Measurements from ENCODE around the gene B3GNT2.

B3GNT2 gene

GRCh38 chr2:62163106-62163831, 32.6 kb upstream of the B3GNT2 start:
- Histone ChIP-seq H3K27me3 (replicated peaks; ENCODE audit: control insufficient read depth, insufficient read depth, low read length) (no peaks in the 10 kb centered on the region), H3K9ac (ENCODE audit: low read length) (no peak overlapping the region), H3K4me1 (ENCODE audit: control insufficient read depth, insufficient read depth, low read length) (no peaks in the 10 kb centered on the region), H3K36me3 (ENCODE audit: control insufficient read depth, insufficient read depth, low read length, severe bottlenecking) (no peaks in the 10 kb centered on the region), H3K9me3 (ENCODE audit: control insufficient read depth, low read length) (no peaks in the 10 kb centered on the region), H3K4me3 (ENCODE audit: low read length) (no peak overlapping the region)
- DNase-seq (ENCODE audit: low read depth), result no peak

- Histone ChIP-seq H3K9ac (ENCODE audit: low read length) (no peak overlapping the region), H3K27me3 (replicated peaks; ENCODE audit: control insufficient read depth, insufficient read depth, low read length) (no peaks in the 10 kb centered on the region), H3K4me1 (ENCODE audit: control insufficient read depth, insufficient read depth, low read length) (no peaks in the 10 kb centered on the region), H3K36me3 (ENCODE audit: control insufficient read depth, insufficient read depth, low read length, severe bottlenecking) (no peaks in the 10 kb centered on the region), H3K9me3 (ENCODE audit: control insufficient read depth, low read length) (no peaks in the 10 kb centered on the region), H3K4me3 (ENCODE audit: low read length) (no peak overlapping the region)
- no peak for DNase-seq (ENCODE audit: low read depth)
These were observed 32.1 kb upstream of the B3GNT2 start for GRCh38 chr2:62163834-62164233.

GRCh38 chr2:62175728-62176127, 20.2 kb upstream of the B3GNT2 start:
- H3K4me1 ChIP-seq (ENCODE audit: control insufficient read depth, insufficient read depth, low read length), result peaks cover 19% of the 10 kb centered on the region
- H3K9ac ChIP-seq (ENCODE audit: low read length), result no peak overlapping the region
- DNase-seq (ENCODE audit: low read depth), result no peak
- no peaks in the 10 kb centered on the region for H3K27me3 ChIP-seq (replicated peaks; ENCODE audit: control insufficient read depth, insufficient read depth, low read length)
- no peaks in the 10 kb centered on the region for H3K9me3 ChIP-seq (ENCODE audit: control insufficient read depth, low read length)
- H3K4me3 ChIP-seq (ENCODE audit: low read length), result no peak overlapping the region
- H3K36me3 ChIP-seq (ENCODE audit: control insufficient read depth, insufficient read depth, low read length, severe bottlenecking), result no peaks in the 10 kb centered on the region

DNA sequence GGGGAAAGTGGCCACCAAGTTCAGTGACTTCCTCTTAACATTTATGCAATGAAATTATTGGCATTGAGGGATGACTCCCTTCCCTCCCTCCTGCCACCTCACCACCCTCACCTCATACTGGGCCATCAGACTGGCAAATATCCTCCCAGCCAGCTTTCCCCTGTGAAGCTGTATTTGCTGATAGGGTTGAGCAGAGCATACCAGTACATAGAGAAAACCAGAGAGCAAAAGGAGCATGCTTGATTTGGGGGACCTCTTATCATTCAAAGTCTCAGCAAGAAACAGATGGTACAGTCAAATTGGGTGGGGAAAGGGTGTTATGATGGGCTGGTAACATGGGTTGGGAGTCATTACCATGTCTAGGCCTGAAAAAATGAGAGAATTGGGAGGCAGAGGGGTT, 19.1 kb upstream of the B3GNT2 start:
- Histone ChIP-seq H3K27me3 (replicated peaks; ENCODE audit: control insufficient read depth, insufficient read depth, low read length) (no peaks in the 10 kb centered on the region), H3K9me3 (ENCODE audit: control insufficient read depth, low read length) (no peaks in the 10 kb centered on the region), H3K9ac (ENCODE audit: low read length) (no peak overlapping the region), H3K36me3 (ENCODE audit: control insufficient read depth, insufficient read depth, low read length, severe bottlenecking) (no peaks in the 10 kb centered on the region), H3K4me3 (ENCODE audit: low read length) (no peak overlapping the region), H3K4me1 (ENCODE audit: control insufficient read depth, insufficient read depth, low read length) (peaks cover 19% of the 10 kb centered on the region)
- no peak for DNase-seq (ENCODE audit: low read depth)

- no peaks in the 10 kb centered on the region for H3K27me3 ChIP-seq (replicated peaks; ENCODE audit: control insufficient read depth, insufficient read depth, low read length)
- H3K9ac ChIP-seq (ENCODE audit: low read length), result no peak overlapping the region
- peaks cover 19% of the 10 kb centered on the region for H3K4me1 ChIP-seq (ENCODE audit: control insufficient read depth, insufficient read depth, low read length)
- H3K9me3 ChIP-seq (ENCODE audit: control insufficient read depth, low read length), result no peaks in the 10 kb centered on the region
- H3K4me3 ChIP-seq (ENCODE audit: low read length), result no peak overlapping the region
- no peak for DNase-seq (ENCODE audit: low read depth)
- no peaks in the 10 kb centered on the region for H3K36me3 ChIP-seq (ENCODE audit: control insufficient read depth, insufficient read depth, low read length, severe bottlenecking)
These were observed 18.4 kb upstream of the B3GNT2 start for GRCh38 chr2:62177392-62178049.

DNA sequence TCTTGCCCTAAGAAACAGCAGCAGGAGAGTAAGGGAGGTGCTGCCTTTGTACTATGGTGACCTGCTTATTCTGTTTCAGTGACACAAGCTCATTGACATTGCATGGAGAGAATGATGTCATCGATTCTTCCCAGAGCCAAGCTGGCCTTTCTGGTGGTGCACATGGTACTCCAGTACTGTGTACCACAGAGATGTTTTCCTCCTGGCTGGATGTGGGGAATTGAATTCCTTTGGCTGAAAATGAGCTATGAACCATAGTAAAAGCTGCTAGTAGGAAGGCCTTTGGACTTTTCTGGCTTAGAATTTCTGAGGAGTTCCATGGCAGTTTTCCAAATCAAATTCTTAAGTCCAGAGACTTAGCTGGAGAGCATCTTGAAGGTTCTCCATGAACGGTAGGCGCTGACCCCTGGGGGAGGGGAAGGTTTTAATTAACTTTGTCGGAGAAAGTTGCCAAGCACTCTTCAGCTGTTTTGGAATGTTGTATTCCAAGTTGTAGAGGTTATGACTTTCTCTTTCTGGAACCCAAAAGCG, 17.1 kb upstream of the B3GNT2 start:
- DNase-seq (ENCODE audit: low read depth), result no peak
- Histone ChIP-seq H3K27me3 (replicated peaks; ENCODE audit: control insufficient read depth, insufficient read depth, low read length) (no peaks in the 10 kb centered on the region), H3K4me1 (ENCODE audit: control insufficient read depth, insufficient read depth, low read length) (peaks cover 19% of the 10 kb centered on the region), H3K4me3 (ENCODE audit: low read length) (no peak overlapping the region), H3K36me3 (ENCODE audit: control insufficient read depth, insufficient read depth, low read length, severe bottlenecking) (no peaks in the 10 kb centered on the region), H3K9ac (ENCODE audit: low read length) (no peak overlapping the region), H3K9me3 (ENCODE audit: control insufficient read depth, low read length) (no peaks in the 10 kb centered on the region)

- Histone ChIP-seq H3K27me3 (replicated peaks; ENCODE audit: control insufficient read depth, insufficient read depth, low read length) (no peaks in the 10 kb centered on the region), H3K36me3 (ENCODE audit: control insufficient read depth, insufficient read depth, low read length, severe bottlenecking) (no peaks in the 10 kb centered on the region), H3K9ac (ENCODE audit: low read length) (no peak overlapping the region), H3K4me3 (ENCODE audit: low read length) (no peak overlapping the region), H3K9me3 (ENCODE audit: control insufficient read depth, low read length) (no peaks in the 10 kb centered on the region), H3K4me1 (ENCODE audit: control insufficient read depth, insufficient read depth, low read length) (peaks cover 22% of the 10 kb centered on the region)
- no peak for DNase-seq (ENCODE audit: low read depth)
These were observed 14.9 kb upstream of the B3GNT2 start for GRCh38 chr2:62180975-62181374.

DNA sequence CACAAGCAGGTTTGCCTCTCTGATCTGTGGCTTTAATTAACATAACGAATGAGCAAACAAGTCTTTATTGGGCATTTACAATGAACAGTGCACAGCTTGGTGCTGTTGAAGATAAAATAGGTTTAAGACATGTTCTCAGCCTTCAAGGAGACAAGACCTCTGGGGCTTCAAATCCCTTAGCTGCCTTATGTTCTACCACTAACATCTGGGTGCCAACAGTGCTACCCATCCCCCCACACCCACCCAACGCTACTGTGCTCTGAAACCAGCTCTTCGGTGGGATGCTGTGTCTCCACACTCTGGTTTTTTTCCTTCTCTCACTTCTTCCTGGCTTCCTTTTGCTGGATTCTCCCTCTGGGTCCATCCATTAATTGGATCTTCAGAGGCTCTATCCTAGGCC, 14.1 kb upstream of the B3GNT2 start:
- Histone ChIP-seq H3K36me3 (ENCODE audit: control insufficient read depth, insufficient read depth, low read length, severe bottlenecking) (no peaks in the 10 kb centered on the region), H3K4me1 (ENCODE audit: control insufficient read depth, insufficient read depth, low read length) (peaks cover 17% of the 10 kb centered on the region), H3K9ac (ENCODE audit: low read length) (no peak overlapping the region), H3K27me3 (replicated peaks; ENCODE audit: control insufficient read depth, insufficient read depth, low read length) (no peaks in the 10 kb centered on the region), H3K4me3 (ENCODE audit: low read length) (no peak overlapping the region), H3K9me3 (ENCODE audit: control insufficient read depth, low read length) (no peaks in the 10 kb centered on the region)
- DNase-seq (ENCODE audit: low read depth), result no peak

DNA sequence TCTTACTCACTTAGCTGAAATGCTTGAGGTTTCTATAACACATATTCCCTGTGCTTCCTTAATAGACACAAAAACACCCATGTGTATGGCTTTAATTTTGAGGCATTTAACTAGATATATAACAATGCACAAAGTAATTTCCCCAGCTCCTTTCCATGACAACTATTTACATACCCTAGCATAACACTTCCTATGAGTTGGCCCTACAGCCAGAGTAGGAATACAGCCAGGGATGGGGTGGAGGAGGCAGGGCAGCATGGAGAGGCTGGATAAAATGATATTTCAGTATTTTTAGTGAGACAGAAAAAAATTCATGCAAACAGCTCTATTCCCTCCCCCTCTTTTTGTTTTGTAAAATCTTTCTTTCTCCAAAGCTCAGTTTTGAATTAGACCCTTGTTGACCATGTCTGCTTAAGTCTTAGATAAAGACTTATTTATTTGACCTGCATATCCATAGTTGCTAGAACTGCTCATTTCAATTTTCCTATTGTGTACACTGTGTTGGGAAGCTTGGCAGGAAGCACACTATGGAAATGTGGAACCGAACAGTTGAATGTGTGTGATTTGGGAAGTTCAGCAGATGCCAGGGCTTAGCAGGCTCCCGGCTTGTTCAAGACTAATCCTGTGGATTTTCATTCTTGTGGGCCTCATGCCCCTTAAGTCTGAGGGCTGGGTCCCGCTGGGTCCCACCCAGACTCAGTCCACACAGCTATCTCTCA, 11.2 kb upstream of the B3GNT2 start:
- DNase-seq (ENCODE audit: low read depth), result no peak
- Histone ChIP-seq H3K9ac (ENCODE audit: low read length) (no peak overlapping the region), H3K4me3 (ENCODE audit: low read length) (no peak overlapping the region), H3K36me3 (ENCODE audit: control insufficient read depth, insufficient read depth, low read length, severe bottlenecking) (no peaks in the 10 kb centered on the region), H3K4me1 (ENCODE audit: control insufficient read depth, insufficient read depth, low read length) (peaks cover 11% of the 10 kb centered on the region), H3K9me3 (ENCODE audit: control insufficient read depth, low read length) (no peaks in the 10 kb centered on the region), H3K27me3 (replicated peaks; ENCODE audit: control insufficient read depth, insufficient read depth, low read length) (no peaks in the 10 kb centered on the region)

DNA sequence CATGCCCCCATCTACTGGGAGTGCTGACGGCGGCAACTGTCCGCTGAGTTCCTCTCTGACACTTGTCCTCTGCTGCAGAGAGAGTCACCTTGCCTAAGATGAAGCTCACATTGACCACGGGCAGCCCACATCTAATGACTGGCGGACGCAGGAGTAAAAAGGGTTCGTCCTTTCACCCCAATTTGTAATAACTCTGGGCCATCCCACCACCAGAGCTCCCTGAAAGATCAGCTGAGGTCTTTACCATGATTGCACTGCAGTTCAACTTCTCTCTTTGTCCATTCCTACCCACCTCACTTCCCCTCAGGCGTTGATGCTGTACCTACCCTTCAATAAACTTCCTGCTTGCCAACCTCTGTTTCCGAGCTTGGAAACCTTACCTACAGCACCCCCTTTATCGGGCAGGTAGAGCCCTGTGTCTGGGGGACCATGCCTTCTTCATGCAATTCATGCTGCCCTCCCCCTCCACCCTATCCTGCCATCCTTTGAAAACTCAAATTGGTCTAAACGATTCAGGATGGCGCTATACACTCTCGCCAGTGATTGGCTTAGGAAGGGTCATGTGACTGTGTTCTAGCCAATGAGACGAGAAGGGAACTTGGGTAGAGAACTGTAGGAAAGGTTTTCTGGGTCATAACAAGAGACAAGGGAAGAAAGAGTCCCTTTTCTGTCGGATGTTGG, 10.3 kb upstream of the B3GNT2 start:
- H3K9ac ChIP-seq (ENCODE audit: low read length), result no peak overlapping the region
- no peak overlapping the region for H3K4me3 ChIP-seq (ENCODE audit: low read length)
- DNase-seq (ENCODE audit: low read depth), result no peak
- H3K36me3 ChIP-seq (ENCODE audit: control insufficient read depth, insufficient read depth, low read length, severe bottlenecking), result no peaks in the 10 kb centered on the region
- no peaks in the 10 kb centered on the region for H3K9me3 ChIP-seq (ENCODE audit: control insufficient read depth, low read length)
- H3K27me3 ChIP-seq (replicated peaks; ENCODE audit: control insufficient read depth, insufficient read depth, low read length), result no peaks in the 10 kb centered on the region
- peaks cover 11% of the 10 kb centered on the region for H3K4me1 ChIP-seq (ENCODE audit: control insufficient read depth, insufficient read depth, low read length)
